ENCODE data around the gene IPMK.

IPMK gene

DNA sequence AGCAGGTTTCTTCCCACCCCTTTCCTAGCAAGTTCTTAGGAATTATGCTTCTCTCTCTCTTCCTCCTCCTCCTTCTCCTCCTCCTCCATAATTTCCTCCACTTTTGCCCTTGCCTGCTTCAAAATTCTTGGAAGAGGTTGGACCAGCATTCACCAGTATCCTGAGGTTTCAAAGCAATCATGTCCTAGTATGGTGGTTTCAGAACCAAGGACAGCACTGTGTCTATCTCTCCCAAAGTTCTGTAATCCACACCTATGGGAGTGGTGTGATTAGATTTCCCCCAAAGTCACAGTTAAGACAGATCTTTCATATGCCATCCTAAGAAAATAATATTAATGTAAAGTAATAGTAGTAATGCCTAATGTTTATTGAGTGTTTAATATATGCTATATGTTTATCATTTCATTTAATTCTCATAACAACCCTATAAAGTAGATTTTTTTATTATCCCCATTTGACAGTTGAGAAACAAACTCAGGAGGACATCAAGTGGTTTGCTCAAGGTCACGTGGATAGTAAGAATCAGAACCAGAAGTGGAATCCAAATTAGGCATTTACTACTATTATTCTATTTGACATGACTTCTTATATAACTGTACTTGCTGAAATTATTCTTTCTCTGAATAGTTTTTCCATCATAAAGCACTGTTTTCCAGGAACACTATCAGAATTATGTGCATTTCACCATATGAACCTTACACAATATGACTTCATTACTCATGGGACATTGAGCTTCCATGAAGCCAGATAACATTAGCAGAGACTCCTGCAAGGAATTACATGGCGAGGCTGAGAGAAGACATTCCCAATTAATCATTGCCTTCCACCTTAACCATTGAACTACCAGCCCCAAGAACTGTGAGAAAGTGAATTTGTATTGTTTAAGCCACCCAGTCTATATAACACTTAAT lies 91.4 kb downstream of the IPMK start:
- H3K4me3 ChIP-seq (ENCODE audit: severe bottlenecking) = no peak overlapping the region
- no peaks in the 10 kb centered on the region for H3K9me3 ChIP-seq (ENCODE audit: severe bottlenecking)
- ATAC-seq (ENCODE audit: low read depth) = peak; percentile 52; the same call in 2 of the 3 replicates
- H3K27me3 ChIP-seq (ENCODE audit: insufficient read depth, poor library complexity, severe bottlenecking) = no peaks in the 10 kb centered on the region
- H3K27ac ChIP-seq (ENCODE audit: poor library complexity, severe bottlenecking) = no peak overlapping the region
- H3K36me3 ChIP-seq (ENCODE audit: low read depth) = no peaks in the 10 kb centered on the region
- H3K4me1 ChIP-seq (ENCODE audit: insufficient read depth, poor library complexity, severe bottlenecking) = peaks cover 8% of the 10 kb centered on the region
- DNase-seq (ENCODE audit: low spot score) = no peak
- no peak for TF ChIP-seq CTCF (IDR thresholded peaks at IDR 0.05; ENCODE audit: poor library complexity, severe bottlenecking)

DNA sequence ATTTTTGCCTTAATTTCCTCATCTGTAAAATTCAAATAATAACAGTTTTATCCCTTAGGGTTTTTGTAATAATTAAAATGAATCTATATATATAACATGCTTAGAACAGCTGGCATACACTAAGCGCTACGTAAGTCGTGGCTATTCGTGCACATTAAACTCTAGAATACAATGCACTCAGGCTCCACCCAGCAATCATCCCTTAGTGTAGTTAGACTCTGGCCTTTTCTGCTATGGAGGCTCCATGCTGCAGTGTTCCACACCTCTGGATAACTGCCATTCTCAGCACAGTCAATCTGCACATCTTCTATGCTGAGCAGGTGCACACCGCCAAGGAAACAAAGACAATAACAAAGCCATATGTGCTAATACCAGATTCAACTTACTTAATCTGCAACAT lies 92.9 kb downstream of the IPMK start:
- H3K36me3 ChIP-seq (ENCODE audit: low read depth) = no peaks in the 10 kb centered on the region
- no peaks in the 10 kb centered on the region for H3K9me3 ChIP-seq (ENCODE audit: severe bottlenecking)
- ATAC-seq (ENCODE audit: low read depth) = no peak
- H3K27ac ChIP-seq (ENCODE audit: poor library complexity, severe bottlenecking) = no peak overlapping the region
- no peak overlapping the region for H3K4me3 ChIP-seq (ENCODE audit: severe bottlenecking)
- no peak for DNase-seq (ENCODE audit: low spot score)
- no peak for TF ChIP-seq CTCF (IDR thresholded peaks at IDR 0.05; ENCODE audit: poor library complexity, severe bottlenecking)
- H3K4me1 ChIP-seq (ENCODE audit: insufficient read depth, poor library complexity, severe bottlenecking) = no peaks in the 10 kb centered on the region
- H3K27me3 ChIP-seq (ENCODE audit: insufficient read depth, poor library complexity, severe bottlenecking) = no peaks in the 10 kb centered on the region

DNA sequence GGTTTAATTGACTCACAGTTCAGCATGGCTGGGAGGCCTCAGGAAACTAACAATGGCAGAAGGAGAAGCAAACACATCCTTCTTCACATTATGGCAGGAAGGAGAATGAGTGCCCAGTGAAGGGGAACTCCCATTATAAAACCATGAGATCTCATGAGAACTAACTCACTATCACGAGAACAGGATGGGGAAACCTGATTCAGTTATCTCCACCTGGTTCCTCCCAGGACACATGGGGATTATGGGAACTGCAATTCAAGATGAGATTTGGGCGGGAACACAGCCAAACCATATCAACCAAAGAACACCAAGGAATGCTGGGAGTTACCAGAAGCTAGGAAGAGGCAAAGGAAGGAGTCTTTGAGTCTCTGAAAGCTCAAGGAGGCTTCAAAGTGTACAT lies 94.3 kb downstream of the IPMK start:
- DNase-seq (ENCODE audit: low spot score) (no peak), ATAC-seq (ENCODE audit: low read depth) (no peak)
- H3K4me3 ChIP-seq (ENCODE audit: severe bottlenecking) = no peak overlapping the region
- no peaks in the 10 kb centered on the region for H3K9me3 ChIP-seq (ENCODE audit: severe bottlenecking)
- TF ChIP-seq CTCF (IDR thresholded peaks at IDR 0.05; ENCODE audit: poor library complexity, severe bottlenecking) = no peak
- H3K4me1 ChIP-seq (ENCODE audit: insufficient read depth, poor library complexity, severe bottlenecking) = no peaks in the 10 kb centered on the region
- no peaks in the 10 kb centered on the region for H3K27me3 ChIP-seq (ENCODE audit: insufficient read depth, poor library complexity, severe bottlenecking)
- no peaks in the 10 kb centered on the region for H3K36me3 ChIP-seq (ENCODE audit: low read depth)
- no peak overlapping the region for H3K27ac ChIP-seq (ENCODE audit: poor library complexity, severe bottlenecking)

DNA sequence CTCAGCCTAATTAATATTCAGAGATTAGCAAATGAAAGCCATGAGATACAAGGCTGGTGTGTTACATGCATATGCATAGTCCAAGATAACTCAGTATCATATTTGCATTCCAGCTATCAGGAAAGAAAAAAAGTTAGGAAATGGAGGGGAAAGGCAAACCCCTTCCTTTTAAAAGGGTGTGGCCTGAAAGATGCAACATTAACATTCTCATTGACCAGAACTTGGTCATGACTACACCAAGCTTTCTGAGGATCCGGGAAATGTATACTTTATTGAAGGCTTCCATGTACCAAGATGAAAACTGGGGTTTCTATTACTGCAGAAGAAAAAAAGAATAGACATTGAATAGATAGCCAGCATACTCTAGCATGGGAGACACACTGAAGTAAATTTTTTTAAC lies 96.5 kb downstream of the IPMK start:
- Histone ChIP-seq H3K27me3 (ENCODE audit: insufficient read depth, poor library complexity, severe bottlenecking) (no peaks in the 10 kb centered on the region), H3K9me3 (ENCODE audit: severe bottlenecking) (no peaks in the 10 kb centered on the region), H3K36me3 (ENCODE audit: low read depth) (no peaks in the 10 kb centered on the region), H3K4me3 (ENCODE audit: severe bottlenecking) (no peak overlapping the region), H3K27ac (ENCODE audit: poor library complexity, severe bottlenecking) (no peak overlapping the region), H3K4me1 (ENCODE audit: insufficient read depth, poor library complexity, severe bottlenecking) (no peaks in the 10 kb centered on the region)
- DNase-seq (ENCODE audit: low spot score) = no peak
- no peak for ATAC-seq (ENCODE audit: low read depth)
- no peak for TF ChIP-seq CTCF (IDR thresholded peaks at IDR 0.05; ENCODE audit: poor library complexity, severe bottlenecking)

DNA sequence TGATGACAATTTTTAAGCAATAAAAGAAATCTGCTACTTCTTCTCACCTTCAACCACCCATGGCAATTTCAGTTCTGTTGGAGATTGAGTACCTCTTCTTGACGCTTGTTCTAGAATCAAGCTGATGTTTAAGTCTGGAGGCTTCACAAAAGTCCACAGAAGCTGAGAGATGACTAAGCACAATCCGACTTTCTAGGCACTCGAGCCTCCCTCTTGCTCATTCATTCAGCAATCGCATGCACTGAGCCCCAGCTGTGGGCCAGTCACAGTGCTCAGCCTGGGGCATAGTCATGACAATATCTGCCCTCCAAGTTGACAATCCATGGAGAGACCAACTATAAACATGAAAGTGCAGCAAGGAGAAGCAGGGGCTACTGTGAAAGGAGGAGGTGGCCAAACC lies 103.2 kb downstream of the IPMK start:
- ATAC-seq (ENCODE audit: low read depth) = no peak

More for the DNA sequence above, 103.2 kb downstream of the IPMK start:
- Histone ChIP-seq H3K4me3 (ENCODE audit: severe bottlenecking) (no peak overlapping the region), H3K9me3 (ENCODE audit: severe bottlenecking) (no peaks in the 10 kb centered on the region), H3K36me3 (ENCODE audit: low read depth) (no peaks in the 10 kb centered on the region), H3K27me3 (ENCODE audit: insufficient read depth, poor library complexity, severe bottlenecking) (no peaks in the 10 kb centered on the region), H3K27ac (ENCODE audit: poor library complexity, severe bottlenecking) (no peak overlapping the region), H3K4me1 (ENCODE audit: insufficient read depth, poor library complexity, severe bottlenecking) (no peaks in the 10 kb centered on the region)
- DNase-seq (ENCODE audit: low spot score) = no peak
- no peak for TF ChIP-seq CTCF (IDR thresholded peaks at IDR 0.05; ENCODE audit: poor library complexity, severe bottlenecking)
